C4-2B (cell line): ENCODE measurements around the gene SIK2.

Source experiments
- ZFX ChIP-seq: fragments of 450-650 bp; IDR thresholded peaks from 2 replicates; pipeline ENCODE4 v1.6.1; 2017
- TF ChIP-seq, protein P1 (sequence below): fragments of 450-650 bp; conservative IDR thresholded peaks from 2 replicates; pipeline ENCODE4 v1.5.1; 2017; ENCODE audit warnings: mild to moderate bottlenecking

DNA sequence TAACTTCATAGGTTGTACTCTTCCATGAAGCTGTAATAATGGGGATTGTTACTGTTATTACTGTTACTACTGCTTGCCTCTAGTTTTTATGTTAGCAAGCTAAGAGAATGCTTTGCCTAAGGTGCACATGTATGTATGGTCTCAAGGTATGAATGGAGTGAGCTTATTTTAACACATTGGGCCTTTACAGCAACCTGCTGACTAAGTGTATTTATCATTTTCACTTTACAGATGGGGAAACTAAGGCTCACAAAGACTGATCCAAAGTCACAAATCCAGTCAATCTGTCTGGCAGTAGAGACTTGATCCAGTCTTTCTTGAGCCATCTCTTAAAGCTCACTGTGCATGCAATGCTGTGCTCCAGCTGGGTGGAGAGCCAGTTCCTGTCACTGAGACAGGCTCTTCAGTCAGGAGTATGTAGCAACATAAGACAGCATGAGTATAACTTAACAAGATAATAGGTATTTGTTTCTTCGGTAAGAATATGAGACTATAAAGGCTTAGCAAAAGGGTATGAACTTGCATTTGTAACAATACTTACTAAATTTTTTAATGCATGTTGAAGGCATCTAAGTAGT lies 97.4 kb downstream of the SIK2 start:
- TF ChIP-seq, protein P1, sequence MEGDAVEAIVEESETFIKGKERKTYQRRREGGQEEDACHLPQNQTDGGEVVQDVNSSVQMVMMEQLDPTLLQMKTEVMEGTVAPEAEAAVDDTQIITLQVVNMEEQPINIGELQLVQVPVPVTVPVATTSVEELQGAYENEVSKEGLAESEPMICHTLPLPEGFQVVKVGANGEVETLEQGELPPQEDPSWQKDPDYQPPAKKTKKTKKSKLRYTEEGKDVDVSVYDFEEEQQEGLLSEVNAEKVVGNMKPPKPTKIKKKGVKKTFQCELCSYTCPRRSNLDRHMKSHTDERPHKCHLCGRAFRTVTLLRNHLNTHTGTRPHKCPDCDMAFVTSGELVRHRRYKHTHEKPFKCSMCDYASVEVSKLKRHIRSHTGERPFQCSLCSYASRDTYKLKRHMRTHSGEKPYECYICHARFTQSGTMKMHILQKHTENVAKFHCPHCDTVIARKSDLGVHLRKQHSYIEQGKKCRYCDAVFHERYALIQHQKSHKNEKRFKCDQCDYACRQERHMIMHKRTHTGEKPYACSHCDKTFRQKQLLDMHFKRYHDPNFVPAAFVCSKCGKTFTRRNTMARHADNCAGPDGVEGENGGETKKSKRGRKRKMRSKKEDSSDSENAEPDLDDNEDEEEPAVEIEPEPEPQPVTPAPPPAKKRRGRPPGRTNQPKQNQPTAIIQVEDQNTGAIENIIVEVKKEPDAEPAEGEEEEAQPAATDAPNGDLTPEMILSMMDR: no peak
- TF ChIP-seq ZFX: no peak
